Peyer's patch (tissue), 4 donors: Measurements from ENCODE around the gene VGLL4. TPM values are rescaled to one million over a fixed set of nuclear protein-coding genes. Genes with fewer than 3 reads are reported as not detected.

Source experiments
- DNase-seq, 3 donors: peaks; one replicate each; pipeline ENCODE4 v3.0.0-alpha.2; 2017 to 2019
- H3K27ac ChIP-seq, 4 donors: fragments of 200-600 bp; sonication (generic); one replicate each; pipeline ENCODE4 v1.5.1; 2016 to 2019
- H3K27me3 ChIP-seq, 2 donors: fragments of 200-600 bp; sonication (generic); one replicate each; pipeline ENCODE4 v1.5.1; 2019
- H3K36me3 ChIP-seq, 3 donors: fragments of 200-600 bp; sonication (generic); one replicate each; pipeline ENCODE4 v1.5.1; 2016 to 2019
- H3K4me1 ChIP-seq, 4 donors: fragments of 200-600 bp; sonication (generic); one replicate each; pipeline ENCODE4 v1.5.1; 2016 to 2019
- H3K4me3 ChIP-seq, 4 donors: fragments of 200-600 bp; sonication (generic); 1 replicate in 3 of 4; 2 replicates in 1 of 4; pipeline ENCODE4 v1.5.1; 2016 to 2019; ENCODE audit warnings: mild to moderate bottlenecking in 1 of 4
- H3K9me3 ChIP-seq, 4 donors: fragments of 200-600 bp; sonication (generic); one replicate each; pipeline ENCODE4 v1.5.1; 2016 to 2019; ENCODE audit warnings: mild to moderate bottlenecking in 1 of 4
- CTCF ChIP-seq, 6 experiments: fragments of 450-650 bp in 4 of 6; fragments of 200-600 bp in 2 of 6; sonication (generic) in 1 of 6; IDR thresholded peaks; one replicate each; pipeline ENCODE4 v1.5.1; 2017 to 2019; ENCODE audit warnings: antibody characterized with exemption in 6 of 6, mild to moderate bottlenecking in 3 of 6, moderate library complexity in 1 of 6
- POLR2A ChIP-seq, 2 donors: fragments of 450-650 bp; IDR thresholded peaks; one replicate each; pipeline ENCODE4 v1.5.1; 2017; ENCODE audit warnings: antibody characterized with exemption in 2 of 2, mild to moderate bottlenecking in 2 of 2, moderate library complexity in 2 of 2
- total RNA-seq, 4 donors: library from RNA; depleted of rRNA; stranded (reverse); fragments of >200 nt; gene quantifications; one replicate each; pipeline ENCODE4 v1.1.0, GENCODE V29; 2016

Gene VGLL4
- total RNA-seq, 4 donors from 2014 or later = 41.7 to 66.7 (median 59.4) TPM

DNA sequence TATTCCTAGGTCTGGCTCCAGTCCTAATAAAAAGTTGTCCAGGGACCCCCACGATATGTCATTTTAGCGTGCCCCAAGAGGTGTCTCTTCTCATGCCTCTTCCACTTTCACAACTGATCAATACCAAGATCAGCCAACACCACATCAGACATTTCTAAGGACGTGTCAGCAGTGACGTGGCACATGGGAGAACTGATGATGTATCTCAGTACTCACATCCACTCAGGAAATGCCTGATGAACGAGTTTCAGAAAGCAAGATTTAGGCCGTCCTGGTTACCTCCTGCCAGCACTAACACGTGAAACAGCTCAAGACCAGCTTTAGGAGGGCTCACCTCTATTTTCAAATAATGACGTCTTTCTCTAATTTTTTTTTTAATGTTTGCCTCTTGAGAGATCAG, 19.6 kb downstream of the VGLL4 start:
- no peak for DNase-seq
- H3K4me1 ChIP-seq = peaks cover 0 to 53% (median 11%) of the 10 kb centered on the region in 4 donors
- TF ChIP-seq POLR2A (IDR thresholded peaks at IDR 0.05) (no peak), CTCF (IDR thresholded peaks at IDR 0.05) (no peak)
- H3K4me3 ChIP-seq = no peak overlapping the region
- no peak overlapping the region for H3K27ac ChIP-seq
- no peaks in the 10 kb centered on the region for H3K9me3 ChIP-seq
- H3K27me3 ChIP-seq = no peaks in the 10 kb centered on the region
- no peaks in the 10 kb centered on the region for H3K36me3 ChIP-seq

DNA sequence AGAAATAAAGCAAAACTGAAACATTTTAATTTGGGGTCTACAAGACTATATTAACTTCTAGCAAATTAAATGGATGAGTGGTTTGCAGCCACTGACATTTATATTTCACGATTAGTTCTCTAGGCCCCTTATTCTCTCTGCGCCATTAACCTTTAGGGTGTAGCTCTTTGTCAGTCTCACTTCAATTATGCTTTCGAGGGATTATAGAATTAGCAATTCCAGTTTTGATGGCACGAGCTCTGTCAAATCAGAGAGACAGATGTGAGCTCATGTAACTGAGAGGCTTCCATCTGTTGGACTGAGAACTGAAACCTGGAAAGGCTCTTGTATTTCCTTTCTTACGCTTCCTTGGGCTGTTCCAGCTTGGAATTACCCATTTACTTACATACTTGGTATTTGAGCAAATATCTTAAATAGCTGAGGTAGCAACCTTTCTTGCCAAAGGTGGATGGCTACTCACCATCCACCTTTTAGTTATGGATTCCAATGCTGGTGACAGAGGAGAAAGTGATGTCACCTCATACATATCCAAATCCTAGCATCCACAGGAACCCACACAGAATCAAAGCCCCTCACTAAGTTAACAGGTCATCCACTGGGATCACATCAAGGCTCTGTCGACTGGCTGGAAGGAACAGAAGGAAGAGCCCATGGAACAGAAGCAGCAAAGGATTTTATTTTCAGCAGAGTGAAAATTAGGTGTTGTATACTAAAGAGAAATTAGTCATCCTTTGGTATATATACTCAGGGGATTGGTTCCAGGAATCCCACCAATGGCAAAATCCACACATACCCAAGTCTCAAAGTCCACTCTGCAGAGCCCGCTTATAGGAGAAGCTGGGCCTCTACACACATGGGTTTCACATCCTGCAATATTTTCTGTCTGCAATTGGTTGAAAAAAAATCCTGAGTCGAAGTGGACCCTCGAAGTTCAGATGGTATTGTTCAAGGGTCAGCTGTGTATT, 20.8 kb downstream of the VGLL4 start:
- H3K4me3 ChIP-seq = no peak overlapping the region
- H3K27me3 ChIP-seq = no peaks in the 10 kb centered on the region
- H3K4me1 ChIP-seq = peaks cover 0 to 56% (median 11%) of the 10 kb centered on the region in 4 donors
- TF ChIP-seq POLR2A (IDR thresholded peaks at IDR 0.05) (no peak), CTCF (IDR thresholded peaks at IDR 0.05) (no peak)
- no peak overlapping the region for H3K27ac ChIP-seq
- H3K36me3 ChIP-seq = no peaks in the 10 kb centered on the region
- no peak for DNase-seq
- no peaks in the 10 kb centered on the region for H3K9me3 ChIP-seq

GRCh38 chr3:11621077-11621476, 22.6 kb downstream of the VGLL4 start:
- Histone ChIP-seq H3K4me1 (peaks cover 0 to 52% (median 12%) of the 10 kb centered on the region in 4 donors), H3K36me3 (no peaks in the 10 kb centered on the region), H3K9me3 (no peaks in the 10 kb centered on the region), H3K4me3 (no peak overlapping the region), H3K27me3 (no peaks in the 10 kb centered on the region), H3K27ac (peak overlapping the region in 1 of 4 donors; percentile 2)
- TF ChIP-seq POLR2A (IDR thresholded peaks at IDR 0.05) = no peak
- no peak for TF ChIP-seq CTCF (IDR thresholded peaks at IDR 0.05)
- no peak for DNase-seq

GRCh38 chr3:11619946-11620652, 23.6 kb downstream of the VGLL4 start:
- DNase-seq = no peak
- peaks cover 0 to 47% (median 10%) of the 10 kb centered on the region in 4 donors for H3K4me1 ChIP-seq
- H3K27ac ChIP-seq = peak overlapping the region in 1 of 4 donors; percentile 2
- no peak overlapping the region for H3K4me3 ChIP-seq
- H3K9me3 ChIP-seq = no peaks in the 10 kb centered on the region
- TF ChIP-seq CTCF (IDR thresholded peaks at IDR 0.05) = no peak
- TF ChIP-seq POLR2A (IDR thresholded peaks at IDR 0.05) = no peak
- no peaks in the 10 kb centered on the region for H3K27me3 ChIP-seq
- H3K36me3 ChIP-seq = no peaks in the 10 kb centered on the region

DNA sequence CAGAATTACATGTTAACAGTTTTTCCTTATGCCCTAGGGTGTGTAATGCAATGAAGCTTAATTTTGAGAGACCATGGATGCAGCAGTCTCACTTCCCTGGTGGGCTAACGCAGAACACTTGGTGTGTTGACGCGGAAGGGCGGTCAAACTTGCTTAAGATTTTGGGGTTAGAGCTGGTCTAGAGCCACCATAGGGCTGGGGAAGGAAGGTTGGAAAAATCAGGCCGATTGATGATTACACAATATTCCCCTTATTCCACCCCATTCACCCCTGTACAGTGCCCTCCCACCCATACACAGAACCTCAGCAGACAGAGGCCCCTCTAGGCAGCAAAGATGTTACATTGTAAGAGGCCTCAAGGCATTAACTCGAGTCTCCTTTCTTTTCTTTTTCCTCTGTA, 24.3 kb downstream of the VGLL4 start:
- Histone ChIP-seq H3K36me3 (no peaks in the 10 kb centered on the region), H3K4me3 (no peak overlapping the region), H3K9me3 (no peaks in the 10 kb centered on the region), H3K4me1 (peaks cover 0 to 41% (median 5%) of the 10 kb centered on the region in 4 donors), H3K27me3 (no peaks in the 10 kb centered on the region), H3K27ac (no peak overlapping the region)
- no peak for DNase-seq
- TF ChIP-seq CTCF (IDR thresholded peaks at IDR 0.05) (no peak), POLR2A (IDR thresholded peaks at IDR 0.05) (no peak)
